ENCODE data around the gene FCRL4. TPM values are rescaled to one million over a fixed set of nuclear protein-coding genes. Genes with fewer than 3 reads are reported as not detected.
A peak's percentile ranks its signal among the peaks of the same experiment; 100 is the strongest.

Gene FCRL4
- not detected for polyA plus RNA-seq (2013)

DNA sequence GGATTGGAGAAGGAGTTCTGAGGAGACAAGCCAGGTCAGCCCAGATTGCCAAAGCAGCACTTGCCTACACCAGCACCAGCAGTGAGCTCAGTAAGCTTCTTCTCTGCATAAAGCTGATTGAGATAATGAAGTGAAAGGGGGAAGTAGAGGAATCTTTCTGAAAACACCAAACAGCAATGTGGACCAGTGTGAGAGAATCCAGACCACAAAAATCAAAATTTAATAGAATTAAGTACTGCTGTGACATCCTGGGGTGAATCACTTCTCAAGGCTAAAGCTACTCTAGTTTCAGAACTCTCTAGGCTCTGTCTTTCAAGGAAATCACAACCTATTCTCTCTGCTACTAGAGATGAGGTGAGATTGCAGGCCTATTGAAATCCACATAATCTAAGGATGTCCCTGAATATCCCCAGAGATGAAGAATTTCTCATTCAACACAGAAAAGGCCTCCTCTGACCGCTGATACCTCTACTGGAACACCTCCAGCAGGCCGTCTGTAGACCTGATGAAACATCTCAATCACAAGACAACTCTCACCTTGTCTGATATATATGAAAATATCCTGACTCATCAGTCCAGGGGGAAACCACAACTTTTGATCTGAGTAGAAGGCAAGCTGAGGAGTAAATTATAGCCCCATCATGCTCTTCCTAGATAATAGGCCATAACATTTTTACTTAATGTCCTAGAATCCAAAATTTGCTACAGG, at the start of gene FCRL4:
TSS of gene FCRL4 (minus strand) at position 127 of the 709 bp plus-strand sequence. CDS start 141 bp downstream, outside the sequence.
- CTCF ChIA-PET = no interaction called here

DNA sequence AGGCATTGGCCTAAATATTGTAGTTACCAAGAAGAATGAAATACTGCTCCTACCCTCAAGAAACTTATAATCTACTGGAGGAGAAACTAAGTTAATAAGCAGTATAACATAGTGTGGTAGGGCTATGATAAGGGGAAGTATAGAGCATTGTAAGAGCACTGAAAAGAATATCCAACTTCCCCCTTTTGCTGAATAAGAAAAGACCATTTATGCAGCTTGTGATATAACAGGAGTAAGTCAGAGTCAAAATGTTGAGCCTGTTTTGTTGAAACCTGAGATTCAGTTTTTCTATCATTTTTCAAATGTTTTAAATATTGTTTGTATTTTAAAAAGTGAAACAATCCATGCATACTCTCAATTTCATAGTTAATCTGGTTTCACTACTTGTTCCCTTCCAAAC, 48.3 kb upstream of the FCRL4 start:
- peak in 2 of 3 donors; percentile 61 to 68 for DNase-seq
- H3K4me3 ChIP-seq (ENCODE audit: control insufficient read depth in 1 of 7, extremely low read depth in 1 of 7, insufficient read depth in 4 of 7, low read depth in 2 of 7, low read length in 6 of 7) = no peak overlapping the region
- H3K4me1 ChIP-seq (ENCODE audit: control extremely low read depth in 1 of 4, control insufficient read depth in 4 of 4, insufficient read depth in 4 of 4, low read length in 3 of 4) = peaks cover 0 to under 1% (median 0%) of the 10 kb centered on the region in 4 experiments
- H3K27me3 ChIP-seq (replicated peaks in 2 of 5; ENCODE audit: control insufficient read depth in 4 of 5, insufficient read depth in 5 of 5, low read length in 4 of 5) = peaks cover 0 to 7% (median 0%) of the 10 kb centered on the region in 5 experiments
- ChIA-PET POLR2A (interaction anchor here (1.0 kb wide), 1 partner anchor 23 kb away, joined by 3 read pairs; no protein-coding TSS in a partner anchor), CTCF (interaction anchor here (1.0 to 1.6 kb wide), 3 partner anchors 19 to 23 kb away, joined by 3 to 6 read pairs (median 3); no protein-coding TSS in a partner anchor)
- H3K27ac ChIP-seq (ENCODE audit: insufficient read depth in 1 of 2, low read depth in 1 of 2, low read length in 2 of 2, poor library complexity in 1 of 2, severe bottlenecking in 2 of 2) = no peak overlapping the region
- no peaks in the 10 kb centered on the region for H3K36me3 ChIP-seq (ENCODE audit: control insufficient read depth in 4 of 4, insufficient read depth in 4 of 4, low read length in 3 of 4)
- H3K9me3 ChIP-seq (ENCODE audit: control extremely low read depth in 1 of 5, control insufficient read depth in 4 of 5, insufficient read depth in 2 of 5, low read depth in 1 of 5, low read length in 4 of 5) = no peaks in the 10 kb centered on the region

More for the DNA sequence above, at the start of gene FCRL4:
- Histone ChIP-seq H3K9me3 (ENCODE audit: control extremely low read depth in 1 of 5, control insufficient read depth in 4 of 5, insufficient read depth in 2 of 5, low read depth in 1 of 5, low read length in 4 of 5) (no peaks in the 10 kb centered on the region), H3K27me3 (replicated peaks in 2 of 5; ENCODE audit: control insufficient read depth in 4 of 5, insufficient read depth in 5 of 5, low read length in 4 of 5) (peaks cover 4 to 67% (median 34%) of the 10 kb centered on the region in 5 experiments), H3K4me3 (ENCODE audit: control insufficient read depth in 1 of 7, extremely low read depth in 1 of 7, insufficient read depth in 4 of 7, low read depth in 2 of 7, low read length in 6 of 7) (no peak within 1 kb of the TSS), H3K36me3 (ENCODE audit: control insufficient read depth in 4 of 4, insufficient read depth in 4 of 4, low read length in 3 of 4) (no peaks in the 10 kb centered on the region), H3K4me1 (ENCODE audit: control extremely low read depth in 1 of 4, control insufficient read depth in 4 of 4, insufficient read depth in 4 of 4, low read length in 3 of 4) (peaks cover 9 to 17% (median 12%) of the 10 kb centered on the region in 4 experiments), H3K27ac (ENCODE audit: insufficient read depth in 1 of 2, low read depth in 1 of 2, low read length in 2 of 2, poor library complexity in 1 of 2, severe bottlenecking in 2 of 2) (no peak within 1 kb of the TSS)
- WGBS (ENCODE audit: insufficient coverage) = 86% methylated on average over 1 of the region's 2 CpGs
- peak in 2 of 3 donors; percentile 19 to 27 for DNase-seq
- POLR2A ChIA-PET = no interaction called here

GRCh38 chr1:157641177-157641576, 43.3 kb upstream of the FCRL4 start:
- 94% methylated on average over 2 of the region's 2 CpGs for WGBS (ENCODE audit: insufficient coverage)
- no peaks in the 10 kb centered on the region for H3K36me3 ChIP-seq (ENCODE audit: control insufficient read depth in 4 of 4, insufficient read depth in 4 of 4, low read length in 3 of 4)
- no peak overlapping the region for H3K27ac ChIP-seq (ENCODE audit: insufficient read depth in 1 of 2, low read depth in 1 of 2, low read length in 2 of 2, poor library complexity in 1 of 2, severe bottlenecking in 2 of 2)
- H3K27me3 ChIP-seq (replicated peaks in 2 of 5; ENCODE audit: control insufficient read depth in 4 of 5, insufficient read depth in 5 of 5, low read length in 4 of 5) = peaks cover 0 to 18% (median 0%) of the 10 kb centered on the region in 5 experiments
- no peak overlapping the region for H3K4me3 ChIP-seq (ENCODE audit: control insufficient read depth in 1 of 7, extremely low read depth in 1 of 7, insufficient read depth in 4 of 7, low read depth in 2 of 7, low read length in 6 of 7)
- POLR2A ChIA-PET = no interaction called here
- H3K4me1 ChIP-seq (ENCODE audit: control extremely low read depth in 1 of 4, control insufficient read depth in 4 of 4, insufficient read depth in 4 of 4, low read length in 3 of 4) = no peaks in the 10 kb centered on the region
- no peak for DNase-seq
- CTCF ChIA-PET = interaction anchor here (1.0 kb wide), 1 partner anchor 45 kb away, joined by 3 read pairs; no protein-coding TSS in a partner anchor
- no peaks in the 10 kb centered on the region for H3K9me3 ChIP-seq (ENCODE audit: control extremely low read depth in 1 of 5, control insufficient read depth in 4 of 5, insufficient read depth in 2 of 5, low read depth in 1 of 5, low read length in 4 of 5)

DNA sequence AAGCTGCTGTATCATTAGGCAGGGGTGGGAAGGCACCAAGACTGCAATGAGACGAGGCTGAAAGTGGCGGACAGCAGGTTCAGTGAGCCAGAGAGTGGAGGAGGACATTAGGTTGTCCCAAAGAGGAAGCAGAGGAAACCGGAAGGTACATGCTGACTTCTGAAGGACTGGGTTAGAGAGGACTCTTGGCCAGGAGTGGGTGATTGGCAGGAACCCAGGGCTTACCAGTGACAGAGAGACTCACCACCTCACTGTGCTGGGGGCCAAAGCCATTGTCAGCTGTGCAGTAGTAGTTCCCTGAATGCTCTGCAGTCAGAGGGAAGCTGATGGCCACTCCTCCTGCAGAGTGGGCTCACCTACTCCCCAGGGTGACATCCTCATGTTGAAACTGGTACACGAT, 41.9 kb upstream of the FCRL4 start:
- no peak for DNase-seq
- H3K4me3 ChIP-seq (ENCODE audit: control insufficient read depth in 1 of 7, extremely low read depth in 1 of 7, insufficient read depth in 4 of 7, low read depth in 2 of 7, low read length in 6 of 7) = no peak overlapping the region
- CTCF ChIA-PET = interaction anchor here (1.2 kb wide), 1 partner anchor 11 kb away, joined by 3 read pairs; no protein-coding TSS in a partner anchor
- no peaks in the 10 kb centered on the region for H3K4me1 ChIP-seq (ENCODE audit: control extremely low read depth in 1 of 4, control insufficient read depth in 4 of 4, insufficient read depth in 4 of 4, low read length in 3 of 4)
- H3K27ac ChIP-seq (ENCODE audit: insufficient read depth in 1 of 2, low read depth in 1 of 2, low read length in 2 of 2, poor library complexity in 1 of 2, severe bottlenecking in 2 of 2) = no peak overlapping the region
- no peaks in the 10 kb centered on the region for H3K9me3 ChIP-seq (ENCODE audit: control extremely low read depth in 1 of 5, control insufficient read depth in 4 of 5, insufficient read depth in 2 of 5, low read depth in 1 of 5, low read length in 4 of 5)
- H3K36me3 ChIP-seq (ENCODE audit: control insufficient read depth in 4 of 4, insufficient read depth in 4 of 4, low read length in 3 of 4) = no peaks in the 10 kb centered on the region
- POLR2A ChIA-PET = no interaction called here
- H3K27me3 ChIP-seq (replicated peaks in 2 of 5; ENCODE audit: control insufficient read depth in 4 of 5, insufficient read depth in 5 of 5, low read length in 4 of 5) = peaks cover 0 to 18% (median 0%) of the 10 kb centered on the region in 5 experiments
- 72% methylated on average over 4 of the region's 4 CpGs for WGBS (ENCODE audit: insufficient coverage)

GRCh38 chr1:157628773-157629172, 30.9 kb upstream of the FCRL4 start:
- no peaks in the 10 kb centered on the region for H3K36me3 ChIP-seq (ENCODE audit: control insufficient read depth in 4 of 4, insufficient read depth in 4 of 4, low read length in 3 of 4)
- no peak overlapping the region for H3K27ac ChIP-seq (ENCODE audit: insufficient read depth in 1 of 2, low read depth in 1 of 2, low read length in 2 of 2, poor library complexity in 1 of 2, severe bottlenecking in 2 of 2)
- H3K4me1 ChIP-seq (ENCODE audit: control extremely low read depth in 1 of 4, control insufficient read depth in 4 of 4, insufficient read depth in 4 of 4, low read length in 3 of 4) = no peaks in the 10 kb centered on the region
- no peak overlapping the region for H3K4me3 ChIP-seq (ENCODE audit: control insufficient read depth in 1 of 7, extremely low read depth in 1 of 7, insufficient read depth in 4 of 7, low read depth in 2 of 7, low read length in 6 of 7)
- POLR2A ChIA-PET = no interaction called here
- no peak for DNase-seq
- CTCF ChIA-PET = interaction anchor here (1.3 to 3.3 kb wide), 2 partner anchors 11 to 63 kb away, joined by 3 to 9 read pairs; no protein-coding TSS in a partner anchor
- no CpG with 5 or more reads among the region's 1 CpG for WGBS (ENCODE audit: insufficient coverage)
- H3K27me3 ChIP-seq (replicated peaks in 2 of 5; ENCODE audit: control insufficient read depth in 4 of 5, insufficient read depth in 5 of 5, low read length in 4 of 5) = peaks cover 0 to 22% (median 11%) of the 10 kb centered on the region in 5 experiments
- no peaks in the 10 kb centered on the region for H3K9me3 ChIP-seq (ENCODE audit: control extremely low read depth in 1 of 5, control insufficient read depth in 4 of 5, insufficient read depth in 2 of 5, low read depth in 1 of 5, low read length in 4 of 5)

DNA sequence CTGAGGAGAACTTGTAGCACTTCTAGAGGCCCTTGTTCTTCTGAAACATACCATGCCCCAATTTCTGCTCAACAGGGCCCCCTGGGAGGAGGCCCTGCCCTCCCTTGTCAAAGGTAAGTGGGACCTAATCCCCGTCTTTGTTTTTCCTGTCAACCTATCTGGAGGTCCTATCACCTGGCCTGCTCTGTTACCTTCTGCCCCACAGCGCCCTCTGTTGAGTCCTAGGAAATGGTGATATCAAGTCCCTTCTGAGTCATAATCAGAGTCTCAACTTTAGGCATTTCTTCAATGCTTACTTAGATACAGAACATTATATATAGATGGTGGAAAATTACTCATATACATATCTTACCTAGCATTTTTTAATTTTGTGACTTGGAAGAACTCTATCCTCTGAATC, 28.2 kb upstream of the FCRL4 start:
- Histone ChIP-seq H3K27ac (ENCODE audit: insufficient read depth in 1 of 2, low read depth in 1 of 2, low read length in 2 of 2, poor library complexity in 1 of 2, severe bottlenecking in 2 of 2) (no peak overlapping the region), H3K4me1 (ENCODE audit: control extremely low read depth in 1 of 4, control insufficient read depth in 4 of 4, insufficient read depth in 4 of 4, low read length in 3 of 4) (no peaks in the 10 kb centered on the region), H3K4me3 (ENCODE audit: control insufficient read depth in 1 of 7, extremely low read depth in 1 of 7, insufficient read depth in 4 of 7, low read depth in 2 of 7, low read length in 6 of 7) (no peak overlapping the region), H3K9me3 (ENCODE audit: control extremely low read depth in 1 of 5, control insufficient read depth in 4 of 5, insufficient read depth in 2 of 5, low read depth in 1 of 5, low read length in 4 of 5) (no peaks in the 10 kb centered on the region), H3K27me3 (replicated peaks in 2 of 5; ENCODE audit: control insufficient read depth in 4 of 5, insufficient read depth in 5 of 5, low read length in 4 of 5) (peaks cover 0 to 23% (median 18%) of the 10 kb centered on the region in 5 experiments), H3K36me3 (ENCODE audit: control insufficient read depth in 4 of 4, insufficient read depth in 4 of 4, low read length in 3 of 4) (no peaks in the 10 kb centered on the region)
- peak; percentile 41 to 61 (median 56) for DNase-seq
- ChIA-PET POLR2A (no interaction called here), CTCF (interaction anchor here (0.7 to 2.1 kb wide), 5 partner anchors 14 to 47 kb away, joined by 3 to 19 read pairs (median 3); no protein-coding TSS in a partner anchor)
- 29% methylated on average over 2 of the region's 2 CpGs for WGBS (ENCODE audit: insufficient coverage)

GRCh38 chr1:157624471-157624870, 26.6 kb upstream of the FCRL4 start:
- Histone ChIP-seq H3K27me3 (replicated peaks in 2 of 5; ENCODE audit: control insufficient read depth in 4 of 5, insufficient read depth in 5 of 5, low read length in 4 of 5) (peaks cover 0 to 21% (median 12%) of the 10 kb centered on the region in 5 experiments), H3K27ac (ENCODE audit: insufficient read depth in 1 of 2, low read depth in 1 of 2, low read length in 2 of 2, poor library complexity in 1 of 2, severe bottlenecking in 2 of 2) (no peak overlapping the region), H3K4me1 (ENCODE audit: control extremely low read depth in 1 of 4, control insufficient read depth in 4 of 4, insufficient read depth in 4 of 4, low read length in 3 of 4) (no peaks in the 10 kb centered on the region), H3K9me3 (ENCODE audit: control extremely low read depth in 1 of 5, control insufficient read depth in 4 of 5, insufficient read depth in 2 of 5, low read depth in 1 of 5, low read length in 4 of 5) (no peaks in the 10 kb centered on the region), H3K36me3 (ENCODE audit: control insufficient read depth in 4 of 4, insufficient read depth in 4 of 4, low read length in 3 of 4) (no peaks in the 10 kb centered on the region), H3K4me3 (ENCODE audit: control insufficient read depth in 1 of 7, extremely low read depth in 1 of 7, insufficient read depth in 4 of 7, low read depth in 2 of 7, low read length in 6 of 7) (no peak overlapping the region)
- ChIA-PET POLR2A (no interaction called here), CTCF (interaction anchor here (1.0 to 2.1 kb wide), 4 partner anchors 13 to 255 kb away, joined by 3 to 19 read pairs (median 5); no protein-coding TSS in a partner anchor)
- no peak for DNase-seq
- 100% methylated on average over 1 of the region's 2 CpGs for WGBS (ENCODE audit: insufficient coverage)

Measured in common myeloid progenitor, CD34-positive (primary cell).